Measurements from ENCODE around the gene BMP8B.
A peak's percentile ranks its signal among the peaks of the same experiment; 100 is the strongest.

BMP8B gene

GRCh38 chr1:39726600-39726999 lies 62.1 kb downstream of the BMP8B start:
- DNase-seq (ENCODE audit: low spot score), result no peak

GRCh38 chr1:39722495-39722894 lies 66.2 kb downstream of the BMP8B start:
- no peak for DNase-seq (ENCODE audit: low spot score)

GRCh38 chr1:39721664-39722063 lies 67.0 kb downstream of the BMP8B start:
- no peak for DNase-seq (ENCODE audit: low spot score)

- peak; percentile 57 for DNase-seq (ENCODE audit: low spot score)
These were observed 68.3 kb downstream of the BMP8B start for GRCh38 chr1:39720094-39720999.

- DNase-seq (ENCODE audit: low spot score), result no peak
These were observed 70.9 kb downstream of the BMP8B start for GRCh38 chr1:39717809-39718208.

DNA sequence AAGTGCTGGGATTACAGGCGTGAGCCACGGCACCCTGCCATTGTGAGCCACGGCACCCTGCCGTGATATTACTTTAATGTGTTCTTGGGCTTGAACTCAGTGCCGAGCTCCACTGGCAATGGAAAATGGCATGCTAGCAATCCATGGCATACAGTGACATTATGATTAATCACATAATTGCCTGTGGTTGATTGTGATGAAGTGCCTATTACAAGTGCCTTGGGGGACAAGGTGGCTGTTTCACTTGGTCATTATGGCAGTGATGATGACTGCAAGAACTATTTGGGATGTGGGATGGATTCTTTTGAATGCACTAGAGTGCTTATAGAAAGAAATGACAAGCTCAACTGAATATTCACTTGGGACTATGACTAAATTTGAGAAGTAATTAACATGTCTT lies 75.1 kb downstream of the BMP8B start:
- no peak for DNase-seq (ENCODE audit: low spot score)

DNA sequence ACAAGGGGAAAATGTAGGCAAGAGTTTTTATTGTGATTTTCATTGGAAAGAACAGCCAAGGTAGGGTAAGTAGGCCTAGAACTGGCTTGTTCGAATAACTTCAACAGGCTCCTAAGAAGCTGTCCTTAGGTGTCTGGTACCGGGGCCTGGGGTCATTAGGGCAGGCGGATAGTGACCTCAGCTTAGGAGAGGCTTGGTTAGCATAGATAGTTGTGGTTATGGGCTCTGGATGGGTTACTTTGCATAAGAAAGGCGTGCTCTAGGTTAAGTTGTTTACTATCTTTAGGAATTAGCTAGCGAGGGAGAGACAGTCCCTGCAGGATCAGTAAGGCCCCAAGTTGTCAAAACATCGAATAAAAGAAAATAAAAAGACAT lies 76.7 kb downstream of the BMP8B start:
- no peak for DNase-seq (ENCODE audit: low spot score)

DNA sequence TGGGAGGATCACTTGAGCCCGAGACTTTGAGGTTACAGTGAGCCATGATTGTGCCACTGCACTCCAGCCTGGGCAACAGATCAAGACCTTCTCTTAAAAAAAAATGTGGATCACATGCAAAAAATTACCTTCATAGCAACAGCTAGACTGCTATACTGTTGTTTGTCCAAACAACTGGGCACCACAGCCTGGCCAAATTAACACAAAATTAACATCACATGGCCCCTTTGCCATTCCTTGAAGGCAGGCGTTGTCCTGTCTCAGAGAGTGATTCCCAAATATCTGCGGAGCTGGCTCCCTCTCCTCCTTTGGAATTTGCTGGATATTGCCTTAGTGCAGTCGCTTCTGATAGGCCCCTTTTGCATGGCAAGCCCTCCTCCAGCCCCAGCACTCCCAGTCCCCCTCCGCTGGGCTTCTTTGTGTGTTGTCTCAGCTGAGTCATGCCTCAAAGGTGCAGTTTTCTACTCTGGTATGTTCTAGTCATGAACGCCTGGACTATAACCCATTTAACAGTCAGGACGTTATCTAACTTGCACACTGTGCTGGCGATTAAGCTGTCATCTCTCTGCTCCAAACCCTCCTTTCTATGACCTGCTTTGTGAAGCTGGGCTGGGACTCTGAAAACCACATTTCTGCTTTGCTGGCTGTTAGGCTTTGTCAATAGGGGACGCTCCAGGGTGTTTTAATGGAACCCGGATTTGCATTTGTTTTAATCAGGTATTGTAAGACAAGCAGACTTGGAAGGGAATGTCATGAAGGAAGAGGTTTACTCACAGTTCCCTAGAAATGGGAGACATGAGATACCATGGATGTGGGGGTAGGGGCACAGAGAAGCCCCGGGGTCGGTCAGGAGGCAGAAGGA lies 77.3 kb downstream of the BMP8B start:
- DNase-seq (ENCODE audit: low spot score), result no peak

GRCh38 chr1:39707506-39707905 lies 81.2 kb downstream of the BMP8B start:
- no peak for DNase-seq (ENCODE audit: low spot score)

Small RNAs within 50 kb of the gene (small RNA-seq; reads per million reads assigned to genes)
- 0 reads per million in 2 experiments for gene AL033527.1
- 0 reads per million in 2 experiments for gene RNU7-121P
